Neural cell (in vitro differentiated cells): ENCODE results near the gene NTF3. TPM values are rescaled to one million over a fixed set of nuclear protein-coding genes. Genes with fewer than 3 reads are reported as not detected.

Source experiments
- H2AFZ ChIP-seq: fragments of 200-600, 300-800 bp; sonication (generic), shearing (Covaris generic); 2 replicates; pipeline ENCODE4 v1.6.0; 2014; ENCODE audit warnings: low read depth, mild to moderate bottlenecking, antibody characterized with exemption, low read length, moderate library complexity
- H3F3A ChIP-seq: fragments of 200-600 bp; shearing (Covaris generic); 2 replicates; pipeline ENCODE4 v1.6.1; 2016; ENCODE audit warnings: mild to moderate bottlenecking, moderate library complexity, mixed read lengths, antibody characterized with exemption, low read length; ENCODE audit not compliant: insufficient read depth, poor library complexity, severe bottlenecking
- H3K27ac ChIP-seq: fragments of 200-600, 300-800 bp; sonication (generic), shearing (Covaris generic); 2 replicates; pipeline ENCODE4 v1.5.1; 2014; ENCODE audit warnings: mild to moderate bottlenecking, low read length, moderate library complexity
- H3K27me3 ChIP-seq: fragments of 300-800, 200-600 bp; sonication (generic), shearing (Covaris generic); 2 replicates; pipeline ENCODE4 v1.6.0; 2014; ENCODE audit warnings: mild to moderate bottlenecking, low read depth, low read length, moderate library complexity; ENCODE audit not compliant: insufficient read depth
- H3K36me3 ChIP-seq: fragments of 300-800, 200-600 bp; sonication (generic), shearing (Covaris generic); 2 replicates; pipeline ENCODE4 v1.5.1; 2014; ENCODE audit warnings: mild to moderate bottlenecking, antibody characterized with exemption, low read length, moderate library complexity; ENCODE audit not compliant: insufficient read depth
- H3K4me2 ChIP-seq: fragments of 300-800, 200-600 bp; sonication (generic), shearing (Covaris generic); 2 replicates; pipeline ENCODE4 v1.6.0; 2014; ENCODE audit warnings: mild to moderate bottlenecking, low read length
- H3K4me3 ChIP-seq: fragments of 300-800, 200-600 bp; sonication (generic), shearing (Covaris generic); 2 replicates; pipeline ENCODE4 v1.5.1; 2014; ENCODE audit warnings: mild to moderate bottlenecking, low read length, moderate library complexity
- H3K79me2 ChIP-seq: fragments of 200-600 bp; shearing (Covaris generic); replicated peaks from 2 replicates; pipeline ENCODE4 v1.6.0; 2014; ENCODE audit warnings: mild to moderate bottlenecking, low read length, moderate library complexity; ENCODE audit not compliant: insufficient read depth
- H3K9ac ChIP-seq: fragments of 300-800, 200-600 bp; sonication (generic), shearing (Covaris generic); 2 replicates; pipeline ENCODE4 v1.6.1; 2016; ENCODE audit warnings: mild to moderate bottlenecking, low read length, mixed read lengths
- H3K9me2 ChIP-seq: fragments of 200-600 bp; shearing (Covaris generic); 2 replicates; pipeline ENCODE4 v1.6.1; 2016; ENCODE audit warnings: mild to moderate bottlenecking, low read length, mixed read lengths; ENCODE audit not compliant: insufficient read depth
- H3K9me3 ChIP-seq: fragments of 200-600, 300-800 bp; sonication (generic), shearing (Covaris generic); 2 replicates; pipeline ENCODE4 v1.6.1; 2016; ENCODE audit warnings: mild to moderate bottlenecking, mixed run types, low read length, moderate library complexity, mixed read lengths
- H4K20me1 ChIP-seq: fragments of 200-600 bp; shearing (Covaris generic); 2 replicates; pipeline ENCODE4 v1.6.1; 2016; ENCODE audit warnings: mild to moderate bottlenecking, mixed run types; ENCODE audit not compliant: insufficient read depth
- EP300 ChIP-seq: fragments of 450-650 bp; conservative IDR thresholded peaks from 2 replicates; pipeline ENCODE4 v1.6.1; 2014; ENCODE audit warnings: antibody characterized with exemption, mild to moderate bottlenecking, moderate library complexity; ENCODE audit not compliant: poor library complexity, severe bottlenecking
- EZH2 ChIP-seq: fragments of 200-600, 300-800 bp; shearing (Covaris generic), sonication (generic); IDR thresholded peaks from 2 replicates; pipeline ENCODE4 v1.6.1; 2014; ENCODE audit warnings: antibody characterized with exemption, low read length, borderline replicate concordance, mild to moderate bottlenecking; ENCODE audit not compliant: insufficient read depth, poor library complexity, severe bottlenecking
- MXI1 ChIP-seq: fragments of 450-650 bp; conservative IDR thresholded peaks from 2 replicates; pipeline ENCODE4 v1.6.1; 2014; ENCODE audit warnings: antibody characterized with exemption, mild to moderate bottlenecking; ENCODE audit not compliant: poor library complexity, severe bottlenecking
- POLR2AphosphoS5 ChIP-seq: IDR thresholded peaks from 2 replicates; pipeline ENCODE4 v1.6.1; 2012
- RAD21 ChIP-seq: fragments of 450-650 bp; conservative IDR thresholded peaks from 2 replicates; pipeline ENCODE4 v1.6.1; 2014; ENCODE audit warnings: antibody characterized with exemption, mild to moderate bottlenecking, moderate library complexity
- SMC3 ChIP-seq: fragments of 450-650 bp; conservative IDR thresholded peaks from 2 replicates; pipeline ENCODE4 v1.6.1; 2014; ENCODE audit warnings: antibody characterized with exemption, mild to moderate bottlenecking, moderate library complexity; ENCODE audit not compliant: poor library complexity
- TAF1 ChIP-seq: IDR thresholded peaks from 2 replicates; pipeline ENCODE4 v1.6.1; 2012; ENCODE audit warnings: low read depth
- polyA plus RNA-seq: library from polyadenylated mRNA; depleted of rRNA; stranded (reverse); fragments of >200 nt; gene quantifications from 2 replicates; pipeline ENCODE4 v1.2.3, GENCODE V29; 2014
- TF ChIP-seq, protein P1 (sequence below): fragments of 450-650 bp; IDR thresholded peaks from 2 replicates; pipeline ENCODE4 v1.5.1; 2014; ENCODE audit warnings: antibody characterized with exemption, mild to moderate bottlenecking, moderate library complexity; ENCODE audit not compliant: poor library complexity, severe bottlenecking
- TF ChIP-seq, protein P2 (sequence below): IDR thresholded peaks from 2 replicates; pipeline ENCODE4 v1.6.1; 2012; ENCODE audit warnings: borderline replicate concordance

The NTF3 gene
- polyA plus RNA-seq, 1 donor from 2014 or later = not detected

DNA sequence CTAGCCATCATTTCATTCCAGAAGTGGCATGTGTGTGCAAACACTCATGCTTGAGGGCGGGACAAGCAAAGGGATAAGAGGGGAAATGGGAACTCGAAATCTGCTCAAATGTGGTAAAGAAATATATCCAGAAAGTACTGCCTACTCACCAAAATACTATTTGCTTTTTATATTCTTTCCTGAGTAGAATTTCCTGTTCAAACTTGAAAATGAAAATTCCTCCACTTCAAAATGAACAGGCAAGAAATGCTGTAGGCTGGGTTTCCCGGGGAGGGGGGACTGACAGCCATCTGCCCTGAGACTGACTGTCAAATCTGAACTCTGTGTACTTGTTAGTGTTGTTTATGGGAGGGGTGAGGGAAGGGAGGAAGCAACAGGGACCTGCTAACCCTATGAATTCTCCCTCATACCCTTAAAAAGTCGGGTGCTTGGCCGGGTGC lies 34.6 kb downstream of the NTF3 start:
- Histone ChIP-seq H3F3A (no peaks in the 10 kb centered on the region), H3K27me3 (no peaks in the 10 kb centered on the region), H3K27ac (no peak overlapping the region), H3K4me2 (no peak overlapping the region), H3K4me3 (no peak overlapping the region), H3K36me3 (no peaks in the 10 kb centered on the region), H4K20me1 (no peaks in the 10 kb centered on the region), H3K9me2 (no peaks in the 10 kb centered on the region), H2AFZ (no peak overlapping the region), H3K9ac (no peak overlapping the region), H3K9me3 (no peaks in the 10 kb centered on the region), H3K79me2 (no peaks in the 10 kb centered on the region)
- TF ChIP-seq, protein P1, sequence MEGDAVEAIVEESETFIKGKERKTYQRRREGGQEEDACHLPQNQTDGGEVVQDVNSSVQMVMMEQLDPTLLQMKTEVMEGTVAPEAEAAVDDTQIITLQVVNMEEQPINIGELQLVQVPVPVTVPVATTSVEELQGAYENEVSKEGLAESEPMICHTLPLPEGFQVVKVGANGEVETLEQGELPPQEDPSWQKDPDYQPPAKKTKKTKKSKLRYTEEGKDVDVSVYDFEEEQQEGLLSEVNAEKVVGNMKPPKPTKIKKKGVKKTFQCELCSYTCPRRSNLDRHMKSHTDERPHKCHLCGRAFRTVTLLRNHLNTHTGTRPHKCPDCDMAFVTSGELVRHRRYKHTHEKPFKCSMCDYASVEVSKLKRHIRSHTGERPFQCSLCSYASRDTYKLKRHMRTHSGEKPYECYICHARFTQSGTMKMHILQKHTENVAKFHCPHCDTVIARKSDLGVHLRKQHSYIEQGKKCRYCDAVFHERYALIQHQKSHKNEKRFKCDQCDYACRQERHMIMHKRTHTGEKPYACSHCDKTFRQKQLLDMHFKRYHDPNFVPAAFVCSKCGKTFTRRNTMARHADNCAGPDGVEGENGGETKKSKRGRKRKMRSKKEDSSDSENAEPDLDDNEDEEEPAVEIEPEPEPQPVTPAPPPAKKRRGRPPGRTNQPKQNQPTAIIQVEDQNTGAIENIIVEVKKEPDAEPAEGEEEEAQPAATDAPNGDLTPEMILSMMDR = no peak
- TF ChIP-seq, protein P2, sequence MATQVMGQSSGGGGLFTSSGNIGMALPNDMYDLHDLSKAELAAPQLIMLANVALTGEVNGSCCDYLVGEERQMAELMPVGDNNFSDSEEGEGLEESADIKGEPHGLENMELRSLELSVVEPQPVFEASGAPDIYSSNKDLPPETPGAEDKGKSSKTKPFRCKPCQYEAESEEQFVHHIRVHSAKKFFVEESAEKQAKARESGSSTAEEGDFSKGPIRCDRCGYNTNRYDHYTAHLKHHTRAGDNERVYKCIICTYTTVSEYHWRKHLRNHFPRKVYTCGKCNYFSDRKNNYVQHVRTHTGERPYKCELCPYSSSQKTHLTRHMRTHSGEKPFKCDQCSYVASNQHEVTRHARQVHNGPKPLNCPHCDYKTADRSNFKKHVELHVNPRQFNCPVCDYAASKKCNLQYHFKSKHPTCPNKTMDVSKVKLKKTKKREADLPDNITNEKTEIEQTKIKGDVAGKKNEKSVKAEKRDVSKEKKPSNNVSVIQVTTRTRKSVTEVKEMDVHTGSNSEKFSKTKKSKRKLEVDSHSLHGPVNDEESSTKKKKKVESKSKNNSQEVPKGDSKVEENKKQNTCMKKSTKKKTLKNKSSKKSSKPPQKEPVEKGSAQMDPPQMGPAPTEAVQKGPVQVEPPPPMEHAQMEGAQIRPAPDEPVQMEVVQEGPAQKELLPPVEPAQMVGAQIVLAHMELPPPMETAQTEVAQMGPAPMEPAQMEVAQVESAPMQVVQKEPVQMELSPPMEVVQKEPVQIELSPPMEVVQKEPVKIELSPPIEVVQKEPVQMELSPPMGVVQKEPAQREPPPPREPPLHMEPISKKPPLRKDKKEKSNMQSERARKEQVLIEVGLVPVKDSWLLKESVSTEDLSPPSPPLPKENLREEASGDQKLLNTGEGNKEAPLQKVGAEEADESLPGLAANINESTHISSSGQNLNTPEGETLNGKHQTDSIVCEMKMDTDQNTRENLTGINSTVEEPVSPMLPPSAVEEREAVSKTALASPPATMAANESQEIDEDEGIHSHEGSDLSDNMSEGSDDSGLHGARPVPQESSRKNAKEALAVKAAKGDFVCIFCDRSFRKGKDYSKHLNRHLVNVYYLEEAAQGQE = no peak
- TF ChIP-seq RAD21 (no peak), MXI1 (no peak), TAF1 (no peak), POLR2AphosphoS5 (no peak), SMC3 (no peak)

DNA sequence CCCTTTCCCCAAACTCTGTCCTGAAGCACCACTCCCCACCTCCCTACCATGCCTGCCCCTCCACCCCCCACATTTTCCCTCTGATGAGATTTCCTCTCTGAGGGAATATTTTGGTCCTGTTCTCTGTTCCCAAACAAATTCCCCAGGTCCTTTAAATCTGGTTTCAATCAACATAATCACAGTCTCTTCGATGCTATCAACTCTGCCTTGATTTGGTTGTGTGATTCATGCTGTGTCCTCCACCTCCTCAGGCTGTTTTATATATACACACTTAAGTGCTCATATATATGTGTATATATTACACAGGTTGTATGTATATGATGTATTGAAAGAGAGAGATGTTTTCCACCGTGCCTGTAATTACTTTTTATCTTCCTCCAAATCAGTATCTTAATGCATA lies 36.0 kb downstream of the NTF3 start:
- no peaks in the 10 kb centered on the region for H3F3A ChIP-seq
- H3K9me3 ChIP-seq = no peaks in the 10 kb centered on the region
- H3K4me2 ChIP-seq = no peak overlapping the region
- no peaks in the 10 kb centered on the region for H3K27me3 ChIP-seq
- no peaks in the 10 kb centered on the region for H3K79me2 ChIP-seq
- no peak overlapping the region for H3K9ac ChIP-seq
- no peak overlapping the region for H3K4me3 ChIP-seq
- H3K27ac ChIP-seq = no peak overlapping the region
- H3K36me3 ChIP-seq = no peaks in the 10 kb centered on the region
- no peaks in the 10 kb centered on the region for H4K20me1 ChIP-seq
- no peak overlapping the region for H2AFZ ChIP-seq
- no peaks in the 10 kb centered on the region for H3K9me2 ChIP-seq
- TF ChIP-seq SMC3 (no peak), POLR2AphosphoS5 (no peak), MXI1 (no peak), EP300 (no peak), EZH2 (no peak), RAD21 (no peak), TAF1 (no peak)
- TF ChIP-seq, protein P1 = no peak
- TF ChIP-seq, protein P2 = no peak
